Measurements from ENCODE around the gene BHMT.
A peak's percentile ranks its signal among the peaks of the same experiment; 100 is the strongest.

BHMT gene

GRCh38 chr5:79111387-79111959 is at the start of gene BHMT:
BHMT (plus strand) TSS chr5:79111809; CDS start chr5:79111886, 77 bp downstream.
- peak; percentile 13 for DNase-seq

GRCh38 chr5:79062436-79062835 is 49.2 kb upstream of the BHMT start:
- no peak for DNase-seq

- peak; percentile 59 for DNase-seq
These were observed 41.9 kb upstream of the BHMT start, which contains the start of the genes BHMT2 and DMGDH for GRCh38 chr5:79069488-79070349. BHMT2 (plus strand) TSS chr5:79069767; CDS start chr5:79069783, 16 bp downstream. DMGDH (minus strand) TSS chr5:79069674; CDS start chr5:79069620, 54 bp downstream.

- DNase-seq: no peak
These were observed 41.3 kb upstream of the BHMT start for GRCh38 chr5:79070350-79070667.

- no peak for DNase-seq
These were observed 37.0 kb upstream of the BHMT start for GRCh38 chr5:79074641-79075040.

- DNase-seq: no peak
These were observed 35.8 kb upstream of the BHMT start for GRCh38 chr5:79075646-79076426.

- no peak for DNase-seq
These were observed 34.8 kb upstream of the BHMT start for GRCh38 chr5:79076819-79077218.

GRCh38 chr5:79077680-79078365 is 33.8 kb upstream of the BHMT start:
- no peak for DNase-seq

- no peak for DNase-seq
These were observed 30.8 kb upstream of the BHMT start for GRCh38 chr5:79080804-79081203.

- no peak for DNase-seq
These were observed 29.8 kb upstream of the BHMT start for GRCh38 chr5:79081779-79082178.

GRCh38 chr5:79086116-79086515 is 25.5 kb upstream of the BHMT start:
- no peak for DNase-seq

GRCh38 chr5:79088507-79088906 is 23.1 kb upstream of the BHMT start:
- DNase-seq: no peak

- DNase-seq: no peak
These were observed 20.5 kb upstream of the BHMT start for GRCh38 chr5:79091064-79091463.

- peak; percentile 14 for DNase-seq
These were observed 17.8 kb upstream of the BHMT start for GRCh38 chr5:79093762-79094161.

GRCh38 chr5:79105868-79106267 is 5.7 kb upstream of the BHMT start:
- DNase-seq: no peak

GRCh38 chr5:79107020-79107796 is 4.4 kb upstream of the BHMT start:
- no peak for DNase-seq

- no peak for DNase-seq
These were observed 3.5 kb upstream of the BHMT start for GRCh38 chr5:79108086-79108485.

- DNase-seq: no peak
These were observed 2.8 kb upstream of the BHMT start for GRCh38 chr5:79108792-79109191.

GRCh38 chr5:79109527-79110492 is 1.8 kb upstream of the BHMT start:
- no peak for DNase-seq

GRCh38 chr5:79111960-79112702 is 522 bp downstream of the BHMT start:
- no peak for DNase-seq
